Measurements from ENCODE around the gene OTOGL.

The OTOGL gene

GRCh38 chr12:80100591-80100990 is 1.3 kb downstream of the OTOGL start:
- DNase-seq (ENCODE audit: low read depth in 1 of 2, low spot score in 1 of 2), result no peak
- no peak overlapping the region for H3K4me3 ChIP-seq (replicated peaks; ENCODE audit: insufficient read depth, low read length)
- no peak for TF ChIP-seq POLR2AphosphoS5 (IDR thresholded peaks at IDR 0.05; ENCODE audit: low read depth)
- TF ChIP-seq CTCF (IDR thresholded peaks at IDR 0.05; ENCODE audit: insufficient read depth, low read length), result no peak
- no peak for TF ChIP-seq REST (IDR thresholded peaks at IDR 0.05; ENCODE audit: insufficient replicate concordance, low read depth)
- TF ChIP-seq GABPA (IDR thresholded peaks at IDR 0.05; ENCODE audit: low read depth), result no peak
- TF ChIP-seq SPI1 (IDR thresholded peaks at IDR 0.05; ENCODE audit: borderline replicate concordance, low read depth), result no peak
- no peaks in the 10 kb centered on the region for H3K27me3 ChIP-seq (ENCODE audit: insufficient read depth, poor library complexity, severe bottlenecking)
- no peak overlapping the region for H3K27ac ChIP-seq (replicated peaks)

- H3K27me3 ChIP-seq (ENCODE audit: insufficient read depth, poor library complexity, severe bottlenecking), result no peaks in the 10 kb centered on the region
- TF ChIP-seq SPI1 (IDR thresholded peaks at IDR 0.05; ENCODE audit: borderline replicate concordance, low read depth) (peak; percentile 92), POLR2AphosphoS5 (IDR thresholded peaks at IDR 0.05; ENCODE audit: low read depth) (no peak)
- H3K4me3 ChIP-seq (replicated peaks; ENCODE audit: insufficient read depth, low read length), result no peak overlapping the region
- DNase-seq (ENCODE audit: low read depth in 1 of 2, low spot score in 1 of 2), result peak; percentile 1 to 23
- no peak overlapping the region for H3K27ac ChIP-seq (replicated peaks)
Observed at GRCh38 chr12:80101126-80101525, 1.8 kb downstream of the OTOGL start.

- no peak overlapping the region for H3K27ac ChIP-seq (replicated peaks)
- DNase-seq (ENCODE audit: low read depth in 1 of 2, low spot score in 1 of 2), result no peak
- no peak overlapping the region for H3K4me3 ChIP-seq (replicated peaks; ENCODE audit: insufficient read depth, low read length)
- H3K27me3 ChIP-seq (ENCODE audit: insufficient read depth, poor library complexity, severe bottlenecking), result no peaks in the 10 kb centered on the region
- TF ChIP-seq REST (IDR thresholded peaks at IDR 0.05; ENCODE audit: insufficient replicate concordance, low read depth) (no peak), GABPA (IDR thresholded peaks at IDR 0.05; ENCODE audit: low read depth) (no peak), POLR2AphosphoS5 (IDR thresholded peaks at IDR 0.05; ENCODE audit: low read depth) (no peak), SPI1 (IDR thresholded peaks at IDR 0.05; ENCODE audit: borderline replicate concordance, low read depth) (no peak), CTCF (IDR thresholded peaks at IDR 0.05; ENCODE audit: insufficient read depth, low read length) (no peak)
Observed at GRCh38 chr12:80107221-80107620, 7.9 kb downstream of the OTOGL start.

GRCh38 chr12:80116735-80117134 is 17.4 kb downstream of the OTOGL start:
- no peak for TF ChIP-seq REST (IDR thresholded peaks at IDR 0.05; ENCODE audit: insufficient replicate concordance, low read depth)
- no peak for TF ChIP-seq CTCF (IDR thresholded peaks at IDR 0.05; ENCODE audit: insufficient read depth, low read length)
- no peak for TF ChIP-seq SPI1 (IDR thresholded peaks at IDR 0.05; ENCODE audit: borderline replicate concordance, low read depth)
- no peak for TF ChIP-seq POLR2AphosphoS5 (IDR thresholded peaks at IDR 0.05; ENCODE audit: low read depth)
- no peak for TF ChIP-seq GABPA (IDR thresholded peaks at IDR 0.05; ENCODE audit: low read depth)
- Histone ChIP-seq H3K4me3 (replicated peaks; ENCODE audit: insufficient read depth, low read length) (no peak overlapping the region), H3K27ac (replicated peaks) (no peak overlapping the region), H3K27me3 (ENCODE audit: insufficient read depth, poor library complexity, severe bottlenecking) (no peaks in the 10 kb centered on the region)
- no peak for DNase-seq (ENCODE audit: low read depth in 1 of 2, low spot score in 1 of 2)
